ENCODE results near the gene SETBP1.

GRCh38 chr18:45103319-45104048, 422.8 kb downstream of the SETBP1 start:
- TF ChIP-seq CTCF (IDR thresholded peaks at IDR 0.05) (no peak), EZH2 (IDR thresholded peaks at IDR 0.05) (no peak)

Data from neural progenitor cell (in vitro differentiated cells).